GM19395 (cell line): ENCODE measurements around the gene G6PD.
A peak's percentile ranks its signal among the peaks of the same experiment; 100 is the strongest.

Source experiments
- ATAC-seq: cut with Tn5 transposase; IDR thresholded peaks from one replicate; pipeline ENCODE4 v1.9.1; 2021; ENCODE audit warnings: mild to moderate bottlenecking, moderate library complexity; ENCODE audit not compliant: unreplicated experiment

G6PD gene

DNA sequence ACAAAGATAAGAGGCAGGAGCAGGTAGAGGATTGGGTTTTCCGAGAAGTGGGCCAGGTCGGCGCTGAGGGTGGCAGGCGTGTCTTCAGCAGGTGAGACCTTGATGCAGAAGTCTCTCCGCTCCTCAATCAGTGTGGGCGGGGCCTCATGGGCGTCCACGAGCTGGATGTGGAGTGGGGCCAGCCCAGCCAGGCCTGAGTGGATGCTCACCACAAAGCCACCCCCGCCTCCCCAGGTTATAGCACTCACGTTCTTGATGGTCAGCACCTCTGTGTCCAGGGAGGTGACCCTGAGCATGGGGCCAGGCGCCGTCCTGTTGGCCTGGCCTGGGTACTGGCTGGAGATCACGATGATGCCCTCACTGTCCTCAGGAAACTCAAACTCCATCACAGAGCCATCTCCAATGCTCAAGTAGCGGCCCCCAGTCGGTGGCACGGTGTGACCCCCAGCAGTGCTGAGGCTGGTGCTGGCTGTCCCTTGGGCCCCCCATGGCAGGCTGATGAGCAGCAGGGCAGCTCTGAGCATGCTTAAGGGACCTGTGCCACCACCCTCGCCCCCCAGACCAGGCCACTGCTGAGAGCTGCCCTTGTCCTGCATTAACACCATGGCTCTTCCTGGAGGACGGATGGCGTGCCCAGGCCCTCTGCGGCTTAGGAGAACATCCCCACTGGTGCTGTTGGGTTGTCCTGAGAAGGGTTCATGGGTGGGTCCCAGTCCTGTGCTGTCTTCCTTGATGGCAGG, 58.1 kb downstream of the G6PD start:
- ATAC-seq, result no peak

DNA sequence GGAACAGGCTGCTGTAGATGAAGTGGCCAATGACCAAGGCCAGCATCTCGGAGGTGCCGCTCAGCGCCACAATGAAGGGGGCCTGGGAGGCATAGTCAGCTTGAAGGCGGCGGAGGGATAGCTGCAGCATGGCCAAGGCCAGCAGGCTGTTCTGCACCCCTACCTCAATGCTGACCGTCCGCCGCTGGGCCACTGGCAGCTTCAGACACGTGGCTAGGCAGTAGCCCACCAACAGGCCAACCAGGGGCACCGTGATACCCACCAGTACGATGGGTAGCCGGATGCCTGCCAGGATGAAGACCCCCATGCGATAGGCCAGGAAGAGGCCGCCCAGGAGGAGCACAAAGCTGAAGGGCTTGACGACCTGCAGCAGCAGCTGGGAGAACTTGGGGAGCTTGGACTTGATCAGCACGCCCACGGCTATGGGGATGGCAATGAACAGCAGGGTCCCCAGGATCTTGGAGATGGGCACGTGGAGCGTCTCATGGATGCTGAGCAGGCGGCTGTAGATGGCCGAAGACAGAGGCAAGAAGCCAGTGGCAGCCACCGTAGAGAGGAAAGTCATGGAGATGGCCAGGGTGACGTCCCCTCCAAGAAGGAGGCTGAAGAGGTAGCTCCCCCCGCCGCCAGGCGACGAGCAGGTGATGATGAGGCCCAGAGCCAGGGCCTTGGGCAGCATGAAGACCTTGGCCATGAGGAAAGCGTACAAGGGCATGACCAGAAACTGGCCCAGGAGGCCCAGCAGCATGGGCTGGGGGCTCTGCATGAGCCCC, 58.9 kb downstream of the G6PD start:
- no peak for ATAC-seq

DNA sequence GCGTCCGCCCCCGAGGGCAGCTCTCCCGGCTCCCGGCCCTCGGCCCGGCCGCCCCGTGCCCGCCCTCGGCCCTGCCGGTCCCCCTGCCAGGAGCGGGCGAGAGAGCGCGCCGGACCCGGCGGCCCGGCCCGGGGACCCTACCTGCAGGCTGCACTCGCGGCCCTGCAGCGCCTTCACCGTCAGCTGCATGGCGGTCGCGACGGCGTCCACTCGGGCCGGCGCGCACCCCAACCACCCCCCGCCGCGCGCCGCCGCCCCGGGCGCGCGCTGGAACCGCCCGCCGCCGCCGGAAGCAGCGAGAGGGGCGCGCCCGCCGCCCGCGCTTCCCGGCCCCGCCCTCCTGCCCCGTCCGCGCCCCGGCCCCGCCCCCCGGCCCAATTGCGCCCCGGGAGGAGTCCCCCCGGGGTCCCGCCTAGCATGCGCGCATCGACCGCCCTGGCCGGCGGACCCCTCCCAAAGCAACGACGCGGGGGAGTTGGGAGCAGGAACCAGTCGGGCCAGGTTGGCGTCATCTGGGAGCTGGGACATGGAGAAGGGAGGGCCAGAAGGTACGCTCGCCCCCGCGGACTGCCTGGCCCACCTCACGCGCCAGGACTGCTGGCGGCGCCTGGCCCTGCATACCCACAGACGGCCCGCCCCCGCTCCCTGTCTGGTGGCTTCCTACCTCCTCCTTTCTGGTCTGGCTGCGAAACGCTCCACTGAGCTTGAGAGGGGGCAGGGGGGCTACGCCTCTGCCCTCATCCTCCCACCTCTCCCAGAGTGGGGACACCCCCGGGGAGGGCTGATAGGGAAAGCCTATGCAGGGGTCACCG, 60.0 kb downstream of the G6PD start, which contains the start of gene UBL4A:
UBL4A (minus strand) TSS at position 220 of the 812 bp plus-strand sequence; CDS start at position 189, 31 bp downstream.
- peak; percentile 29 for ATAC-seq

DNA sequence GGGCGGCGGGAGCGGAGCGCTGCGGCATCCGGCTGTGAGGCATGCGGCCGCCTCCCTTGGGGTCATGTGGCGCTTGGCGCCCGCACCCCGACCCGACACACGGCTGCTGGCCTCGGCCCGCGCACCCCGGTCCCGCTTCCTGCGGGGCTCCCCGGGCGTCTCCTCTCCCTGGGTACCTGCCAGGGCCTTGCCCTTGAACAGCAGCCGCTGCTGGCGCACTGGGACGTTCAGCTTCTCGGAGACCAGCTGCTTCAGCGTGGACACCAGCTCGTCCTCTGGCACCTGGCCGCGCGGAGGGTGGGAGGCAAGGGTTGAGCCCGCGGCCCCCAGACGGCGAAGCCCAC, 60.6 kb downstream of the G6PD start:
- no peak for ATAC-seq

DNA sequence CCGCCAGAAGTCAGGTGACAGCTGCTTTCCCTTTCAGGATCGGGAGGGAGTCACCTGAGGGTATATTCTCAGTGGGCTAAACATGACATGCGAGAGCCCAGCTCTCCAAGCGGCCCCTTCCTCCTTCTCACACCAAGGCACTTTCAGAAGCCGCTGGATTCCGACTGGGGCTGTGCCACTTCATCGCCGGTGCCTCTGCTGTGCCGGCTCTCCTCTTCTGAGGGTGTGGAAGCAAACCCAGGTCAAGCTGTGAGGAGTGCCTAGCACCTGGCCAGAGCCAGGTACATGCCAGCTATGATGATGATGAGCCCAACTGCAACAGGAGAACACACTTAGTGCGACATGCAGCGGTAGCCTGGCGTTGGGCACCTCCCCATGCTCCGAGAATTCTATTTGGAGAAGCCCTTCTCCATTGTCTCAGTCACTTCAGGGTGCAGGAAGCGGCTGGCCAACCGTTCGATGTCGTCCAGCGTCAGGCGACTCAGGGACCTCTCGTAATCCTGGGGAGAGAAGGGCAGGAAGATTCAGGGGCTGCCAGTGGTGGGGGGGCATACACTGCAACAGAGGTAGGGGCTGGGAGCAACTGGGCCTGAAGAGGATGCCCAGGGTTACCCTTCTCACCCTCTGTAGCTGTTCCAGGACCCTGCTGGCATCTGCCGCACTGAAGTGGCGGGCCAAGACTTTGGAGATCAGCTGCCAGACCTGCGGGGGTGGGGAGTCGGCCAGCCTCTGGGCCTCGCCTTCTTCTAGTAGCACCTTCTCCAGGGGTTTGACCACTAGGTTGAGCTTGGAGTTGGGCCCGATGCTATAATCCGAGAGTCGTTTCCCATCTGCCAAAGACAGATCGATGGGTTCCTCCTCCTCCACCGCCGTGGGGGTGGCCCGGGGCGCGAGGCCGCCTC, 61.2 kb downstream of the G6PD start:
- ATAC-seq, result no peak

DNA sequence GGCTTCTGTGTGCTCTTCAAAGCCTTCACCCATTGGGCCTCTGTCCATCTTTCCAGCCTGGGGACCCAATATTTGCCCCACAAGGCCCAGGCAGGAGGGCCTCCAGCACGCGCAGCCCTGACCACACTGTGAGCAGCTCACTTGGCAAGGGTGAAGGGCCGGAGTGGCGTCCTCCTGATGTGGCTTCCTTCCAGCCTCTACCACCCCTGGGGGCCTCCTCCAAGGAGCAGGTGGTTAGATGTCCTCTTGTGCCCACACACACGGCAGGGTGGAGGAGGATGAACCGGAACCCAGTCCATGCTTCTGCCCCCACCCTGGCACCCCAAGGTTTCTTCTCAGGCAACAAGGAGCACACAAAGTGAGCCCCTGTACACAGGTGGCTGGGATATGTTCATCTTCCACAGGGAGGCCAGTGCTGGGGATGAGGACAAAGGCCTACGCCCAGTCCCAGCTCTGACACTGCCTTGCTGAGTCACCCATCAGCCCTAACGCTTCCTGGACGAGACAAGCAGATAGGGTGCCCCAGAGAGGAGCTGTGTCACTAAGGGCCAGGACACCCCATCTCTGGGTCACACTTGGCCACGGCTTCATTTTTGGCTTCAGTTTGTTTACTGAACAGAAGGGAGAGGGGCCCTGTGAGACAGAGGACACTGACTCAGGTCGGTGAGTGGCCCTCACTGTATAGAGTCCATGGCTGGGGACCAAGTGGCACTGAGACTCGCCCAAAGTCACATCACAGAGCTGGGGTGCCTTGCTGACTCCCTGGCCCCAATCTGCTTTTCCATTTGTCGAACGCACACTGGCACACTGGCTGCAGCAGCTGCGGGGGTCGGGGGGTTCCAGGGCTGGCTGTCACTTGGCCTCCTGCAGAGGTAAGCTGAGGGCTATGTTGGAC, 62.1 kb downstream of the G6PD start:
- ATAC-seq, result no peak

DNA sequence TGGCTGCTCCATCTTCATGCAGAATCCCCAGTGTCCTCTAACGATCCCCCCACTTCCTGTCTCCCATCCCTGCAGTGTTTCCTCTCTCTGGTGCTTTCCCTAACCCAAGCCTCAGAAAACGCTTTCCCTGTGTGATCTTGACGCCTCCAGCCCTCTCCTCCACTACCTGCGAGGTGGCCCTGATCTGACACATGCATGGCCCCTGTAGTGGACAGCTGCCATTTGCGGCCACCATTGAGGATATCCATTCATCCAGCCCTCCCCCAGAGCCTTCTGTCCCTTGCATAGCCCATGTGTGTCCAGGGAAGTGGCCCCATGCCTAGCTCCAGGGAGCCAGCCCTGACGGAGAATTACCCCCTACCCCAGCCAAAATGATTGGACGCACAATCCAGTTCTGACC, 63.3 kb downstream of the G6PD start:
- no peak for ATAC-seq

DNA sequence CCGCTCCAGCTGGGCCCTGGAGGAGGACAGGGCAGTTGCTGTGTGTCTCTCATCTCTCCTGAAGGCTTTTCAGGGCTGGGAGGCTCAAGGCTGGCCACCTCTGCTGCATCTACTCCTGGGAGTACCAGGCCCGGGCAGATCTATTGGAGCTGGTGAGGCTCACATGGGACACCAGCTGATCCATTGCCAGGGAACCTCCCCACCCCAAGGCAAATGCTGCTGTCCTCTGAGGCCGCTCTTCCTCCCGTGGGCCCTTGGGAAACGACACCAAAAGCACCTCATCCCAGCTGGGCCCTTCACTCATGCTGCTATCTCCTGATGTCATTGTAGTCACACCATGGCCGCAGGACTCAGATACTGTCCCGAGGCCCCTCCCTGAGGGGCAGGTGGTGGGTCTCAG, 63.9 kb downstream of the G6PD start:
- no peak for ATAC-seq

DNA sequence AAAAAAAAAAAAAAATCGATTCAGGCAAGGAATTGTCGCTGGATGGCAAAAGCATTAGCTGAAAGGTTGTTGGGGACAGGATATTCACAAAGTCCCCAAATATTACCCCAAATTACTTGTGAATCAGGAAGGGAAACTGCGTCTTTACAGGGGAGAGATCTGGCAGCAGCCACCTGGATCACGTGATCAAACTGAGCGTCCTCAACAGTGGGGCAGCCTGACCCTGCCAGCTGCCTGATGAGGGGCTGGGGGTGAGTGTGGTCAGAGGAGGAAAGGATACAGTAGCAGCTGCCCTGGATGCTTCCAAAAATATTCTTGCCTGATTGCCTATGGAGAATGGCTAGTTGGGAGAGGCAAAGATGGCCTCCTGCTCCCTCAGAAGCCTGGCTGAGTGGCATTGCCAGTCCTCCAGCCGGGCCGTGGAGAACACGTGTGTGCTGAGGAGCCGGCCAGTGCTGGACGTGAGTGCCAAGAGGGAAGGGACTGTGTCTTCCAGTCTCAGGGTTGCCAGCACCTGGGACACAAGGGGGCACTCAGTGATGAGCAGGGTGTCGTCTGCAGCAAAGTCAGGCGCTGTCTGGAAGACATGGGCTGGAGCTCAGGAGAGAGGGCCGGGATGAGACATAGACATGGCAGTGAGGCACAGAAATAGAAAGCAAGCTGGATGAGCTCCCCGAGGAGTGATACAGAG, 64.6 kb downstream of the G6PD start:
- ATAC-seq, result no peak
